ENCODE measurements around the gene UVSSA.

UVSSA gene

DNA sequence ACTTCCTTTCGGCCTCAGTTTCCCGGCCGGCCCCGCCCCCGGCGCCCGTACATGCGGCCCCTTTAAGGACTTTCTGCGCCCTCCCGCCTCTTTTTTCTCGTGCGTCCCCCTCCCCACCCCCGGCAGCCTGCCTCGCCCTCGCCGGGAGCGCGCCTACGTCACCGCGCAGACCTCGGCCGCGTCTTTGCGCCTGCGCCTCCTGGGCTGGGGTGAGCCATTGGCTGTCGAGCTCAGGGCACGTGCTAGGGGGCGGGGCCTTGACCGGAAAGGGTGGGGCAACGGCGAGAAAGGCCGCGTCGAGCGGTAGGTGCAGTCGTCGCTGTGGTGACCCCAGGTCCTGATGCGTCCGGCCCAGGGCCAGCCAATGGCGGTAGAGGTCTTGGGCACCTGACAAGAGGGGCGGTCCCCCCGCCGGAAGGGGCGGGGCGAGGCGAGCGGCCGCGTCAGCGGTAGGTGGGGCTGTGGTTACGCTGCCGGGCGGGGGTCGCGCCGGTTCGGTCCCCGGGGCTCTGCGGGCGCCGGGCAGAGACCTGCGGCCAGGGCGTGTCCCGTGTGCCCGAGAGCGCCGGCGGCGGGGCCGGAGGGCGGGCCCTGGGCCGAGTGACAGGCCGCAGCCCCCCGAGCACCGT, at the start of gene UVSSA:
Gene UVSSA, plus strand, starts transcription at position 428 of the 629 bp plus-strand sequence. CDS start 884 bp downstream, outside the sequence.
- DNase-seq (ENCODE audit: low read depth), result peak; percentile 98

GRCh38 chr4:1297456-1298325, 49.3 kb upstream of the UVSSA start:
- no peak for DNase-seq (ENCODE audit: low read depth)

DNA sequence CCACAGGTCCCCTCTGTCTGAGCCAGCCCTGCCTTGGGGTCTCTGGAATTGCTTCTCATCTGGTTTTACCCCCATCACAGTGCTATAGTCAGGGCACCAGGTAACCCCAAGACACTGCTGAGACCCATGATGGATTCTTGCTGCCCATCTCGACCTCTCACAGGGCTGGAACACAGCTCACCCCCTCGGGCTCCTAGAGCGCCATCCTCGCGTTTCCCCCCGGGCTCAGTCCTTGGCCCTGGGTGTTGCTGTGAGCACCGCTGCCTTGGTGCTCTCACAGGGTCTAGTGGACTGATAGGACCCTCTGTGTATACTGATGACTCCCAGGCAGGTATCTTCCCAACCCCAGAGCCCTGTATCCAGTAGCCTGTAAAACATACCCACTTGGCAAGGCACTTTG, 48.5 kb upstream of the UVSSA start:
- no peak for DNase-seq (ENCODE audit: low read depth)

DNA sequence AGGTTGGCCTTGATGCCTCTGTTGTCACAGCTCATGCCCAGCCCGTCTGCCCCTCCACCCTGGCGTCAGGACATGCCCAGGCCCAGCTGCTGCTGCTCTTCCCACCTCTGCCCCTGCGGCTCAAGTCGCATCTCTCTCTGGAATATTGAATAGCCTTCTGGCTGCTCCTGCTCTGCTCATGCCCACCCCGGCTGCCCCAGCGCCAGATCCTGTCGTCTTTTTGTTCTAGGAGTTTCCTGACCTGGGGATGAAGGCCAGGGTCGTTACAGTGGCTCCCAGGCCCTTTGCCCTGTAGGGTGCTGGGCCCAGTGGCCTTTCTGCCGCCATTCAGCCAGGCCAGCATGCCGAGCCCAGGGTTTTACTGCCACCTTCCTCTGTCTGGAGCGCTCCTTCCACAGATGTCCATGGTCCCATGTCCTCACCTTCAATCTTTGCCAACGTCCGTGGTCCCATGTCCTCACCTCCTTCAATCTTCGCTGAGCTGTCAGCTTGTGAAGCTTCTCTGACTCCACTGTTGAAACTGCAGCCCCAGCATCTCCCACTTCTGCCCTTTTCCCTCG, 47.6 kb upstream of the UVSSA start:
- DNase-seq (ENCODE audit: low read depth), result no peak

DNA sequence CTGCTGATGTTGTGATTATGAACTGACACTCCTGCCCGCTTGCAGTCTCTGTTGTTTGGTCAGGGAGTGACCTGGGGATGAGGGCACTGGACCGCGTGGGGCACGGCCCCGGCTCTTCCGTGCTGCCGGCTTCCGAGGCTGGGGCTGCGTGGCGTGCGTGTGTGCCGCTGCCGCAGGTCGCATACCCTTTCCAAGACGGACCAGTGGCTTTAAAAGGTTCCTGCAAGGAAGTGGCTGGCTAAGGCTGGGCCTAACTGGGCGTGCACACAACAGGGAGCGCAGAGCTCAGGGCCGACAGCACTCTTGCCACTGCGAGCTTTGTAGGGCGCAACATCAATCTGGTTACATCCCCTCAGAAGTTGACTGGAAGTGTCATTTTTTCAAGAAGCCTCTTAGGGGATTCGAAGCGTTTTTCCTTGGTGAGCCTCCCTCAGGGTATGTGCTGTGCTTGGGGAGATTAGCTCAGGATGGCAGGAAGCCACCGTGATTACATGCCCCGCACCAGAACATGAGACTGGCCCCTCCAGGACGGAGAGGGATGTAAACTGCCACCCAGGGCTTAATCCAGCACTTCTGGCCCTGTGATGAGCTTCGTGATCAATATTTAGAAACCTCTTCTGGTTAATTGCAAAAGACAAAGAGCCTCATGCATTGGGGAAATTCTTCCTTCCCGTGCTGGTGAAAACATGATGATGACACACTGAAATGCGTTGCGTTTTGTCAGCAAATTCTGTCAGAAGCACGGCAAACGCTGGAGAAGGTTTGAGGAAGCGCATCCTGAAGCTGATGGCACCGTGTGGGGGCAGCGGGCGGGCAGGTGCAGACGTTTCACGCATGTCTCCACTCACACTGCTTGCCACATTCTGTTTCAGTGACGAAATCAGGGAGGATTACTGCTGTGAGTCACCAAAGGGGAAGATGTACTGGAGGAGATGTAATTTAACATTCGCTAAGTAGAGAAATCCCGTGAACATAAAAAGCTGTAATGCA, 46.2 kb upstream of the UVSSA start:
- DNase-seq (ENCODE audit: low read depth), result peak; percentile 76

- no peak for DNase-seq (ENCODE audit: low read depth)
Observed at GRCh38 chr4:1302159-1302558, 44.8 kb upstream of the UVSSA start.

DNA sequence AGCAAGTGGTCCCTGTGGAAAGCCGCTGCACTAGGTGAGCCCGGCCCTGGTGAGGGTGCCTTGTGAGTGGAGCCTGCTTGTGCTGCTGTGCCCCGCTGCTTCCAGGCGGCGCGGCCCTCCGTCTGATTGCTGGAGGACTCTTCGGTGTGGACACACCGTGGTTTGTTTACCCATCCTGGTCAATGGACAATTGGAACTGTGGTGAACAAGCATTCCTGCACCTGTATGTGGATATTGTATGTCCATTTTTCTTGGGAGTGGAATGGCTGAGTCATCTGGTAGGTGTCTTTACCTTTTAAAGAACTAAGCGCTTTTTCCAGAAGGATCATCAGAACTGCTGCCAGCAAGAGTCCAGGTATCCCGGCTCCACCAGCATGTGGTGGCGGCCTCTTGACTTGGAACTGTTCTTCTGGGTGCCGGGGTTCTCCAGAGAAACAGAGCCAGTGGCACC, 41.7 kb upstream of the UVSSA start:
- DNase-seq (ENCODE audit: low read depth), result no peak

GRCh38 chr4:1305781-1306455, 41.1 kb upstream of the UVSSA start:
- no peak for DNase-seq (ENCODE audit: low read depth)

GRCh38 chr4:1307951-1308735, 38.9 kb upstream of the UVSSA start:
- no peak for DNase-seq (ENCODE audit: low read depth)

GRCh38 chr4:1309261-1310010, 37.6 kb upstream of the UVSSA start:
- DNase-seq (ENCODE audit: low read depth), result peak; percentile 88

GRCh38 chr4:1310031-1310795, 36.8 kb upstream of the UVSSA start:
- no peak for DNase-seq (ENCODE audit: low read depth)

GRCh38 chr4:1310796-1311631, 36.0 kb upstream of the UVSSA start:
- no peak for DNase-seq (ENCODE audit: low read depth)

GRCh38 chr4:1312821-1313640, 34.0 kb upstream of the UVSSA start:
- no peak for DNase-seq (ENCODE audit: low read depth)

- DNase-seq (ENCODE audit: low read depth), result no peak
Observed at GRCh38 chr4:1315306-1315705, 31.7 kb upstream of the UVSSA start.

DNA sequence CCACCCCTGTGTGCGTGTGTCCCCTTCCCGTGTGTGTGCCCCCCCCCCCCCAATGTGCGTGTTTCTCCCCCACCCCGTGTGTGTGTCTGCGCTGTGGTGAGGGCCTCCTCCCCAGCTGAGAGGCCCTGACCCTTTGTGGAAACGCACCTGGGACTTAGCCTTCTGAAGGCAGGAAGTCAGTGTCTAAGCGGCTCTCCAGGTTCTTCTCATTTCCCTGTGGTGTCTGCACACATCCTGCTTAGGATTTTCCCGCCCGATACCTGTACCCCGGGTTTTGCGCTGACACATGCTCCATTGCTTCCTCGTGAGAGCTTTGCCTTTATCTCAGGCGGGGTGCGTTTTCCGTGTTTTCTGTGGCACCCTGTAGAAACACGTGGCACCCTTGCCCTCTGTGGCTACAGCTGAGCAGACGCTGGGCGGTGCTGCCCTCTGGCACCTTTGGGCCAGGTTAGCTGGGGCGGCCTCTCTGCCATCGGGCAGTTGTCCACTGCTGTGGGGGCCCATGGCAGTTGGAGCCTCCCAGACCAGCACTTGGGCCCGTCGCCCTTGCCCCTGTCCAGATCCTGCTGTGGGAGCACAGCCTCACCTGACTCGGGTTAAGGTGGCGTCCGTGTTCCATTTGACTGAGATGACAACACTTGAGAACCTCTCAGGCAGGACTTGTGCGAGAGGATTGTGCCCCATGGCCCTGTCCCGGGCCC, 31.0 kb upstream of the UVSSA start:
- no peak for DNase-seq (ENCODE audit: low read depth)

- no peak for DNase-seq (ENCODE audit: low read depth)
Observed at GRCh38 chr4:1316537-1317168, 30.4 kb upstream of the UVSSA start.
